Activated CD8-positive, alpha-beta memory T cell treated with anti-CD3 and anti-CD28 coated beads for 48 hours (primary cell): ENCODE results near the gene MMS22L.
A peak's percentile ranks its signal among the peaks of the same experiment; 100 is the strongest.

ENCODE experiments used
- DNase-seq, 3 experiments: peaks; one replicate each; pipeline ENCODE4 v3.0.0-alpha.2; 2020; ENCODE audit warnings: low read depth in 2 of 3, low spot score in 2 of 3

Gene MMS22L

GRCh38 chr6:97282726-97283617 is at the start of gene MMS22L:
Gene MMS22L, minus strand, starts transcription at chr6:97283216. Its CDS starts 739 bp downstream, at chr6:97282477.
- DNase-seq: peak; percentile 63 to 78 (median 70)

- DNase-seq: no peak
These were observed 39.8 kb upstream of the MMS22L start for GRCh38 chr6:97322811-97323210.

DNA sequence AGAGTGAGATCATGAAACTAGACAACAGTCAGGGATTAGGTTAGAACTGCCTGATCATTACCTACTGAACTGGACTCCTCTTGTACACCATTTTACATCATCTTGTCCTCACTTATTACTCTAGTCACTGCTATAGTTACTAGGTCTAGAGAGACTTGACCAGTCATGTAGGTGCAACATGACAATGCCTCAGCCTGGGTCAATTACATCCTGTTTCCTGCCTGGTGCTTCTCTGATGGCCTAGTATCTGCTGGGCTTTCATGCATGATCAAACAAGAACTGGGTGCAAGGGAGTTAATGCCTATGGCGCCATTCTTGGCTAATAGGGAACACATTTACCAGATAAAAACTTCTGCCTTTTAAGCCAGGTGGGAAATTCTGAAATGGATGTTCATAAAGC is 39.2 kb upstream of the MMS22L start:
- no peak for DNase-seq

DNA sequence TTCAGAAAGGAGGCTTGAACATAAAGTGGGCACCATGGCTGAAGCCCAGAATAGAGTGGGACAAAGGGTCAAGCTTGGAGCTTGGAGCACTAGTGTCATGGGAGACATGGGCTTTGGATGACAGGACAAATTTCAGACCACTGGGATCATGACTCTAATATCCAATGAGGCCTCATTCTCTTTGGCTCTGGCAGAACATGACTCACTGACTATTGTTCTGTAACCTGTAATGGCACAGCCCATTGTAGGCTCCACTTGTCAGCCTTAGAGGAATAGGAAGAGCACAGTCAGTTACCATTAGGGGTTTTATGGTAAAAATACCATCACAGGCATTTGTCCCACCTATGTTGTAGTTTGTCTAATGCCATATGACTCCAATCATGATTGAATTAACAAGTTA is 34.0 kb upstream of the MMS22L start:
- DNase-seq: no peak

DNA sequence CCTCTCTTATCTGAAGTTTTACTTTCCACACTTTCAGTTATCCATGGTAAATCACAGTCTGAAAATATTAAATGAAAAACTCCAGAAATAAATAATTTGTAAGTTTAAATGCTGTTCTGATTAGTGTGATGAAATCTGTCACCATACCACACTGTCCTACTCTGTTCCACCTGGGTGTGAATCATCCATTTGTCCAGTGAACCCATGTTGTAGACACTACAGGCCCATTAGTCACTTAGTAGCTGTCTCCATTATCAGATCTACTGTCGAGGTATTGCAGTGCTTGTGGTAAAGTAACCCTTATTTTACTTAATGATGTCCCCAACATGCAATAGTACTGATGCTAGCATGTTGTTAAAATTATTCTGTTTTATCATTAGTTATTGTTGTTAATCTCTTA is 29.2 kb upstream of the MMS22L start:
- DNase-seq: no peak

DNA sequence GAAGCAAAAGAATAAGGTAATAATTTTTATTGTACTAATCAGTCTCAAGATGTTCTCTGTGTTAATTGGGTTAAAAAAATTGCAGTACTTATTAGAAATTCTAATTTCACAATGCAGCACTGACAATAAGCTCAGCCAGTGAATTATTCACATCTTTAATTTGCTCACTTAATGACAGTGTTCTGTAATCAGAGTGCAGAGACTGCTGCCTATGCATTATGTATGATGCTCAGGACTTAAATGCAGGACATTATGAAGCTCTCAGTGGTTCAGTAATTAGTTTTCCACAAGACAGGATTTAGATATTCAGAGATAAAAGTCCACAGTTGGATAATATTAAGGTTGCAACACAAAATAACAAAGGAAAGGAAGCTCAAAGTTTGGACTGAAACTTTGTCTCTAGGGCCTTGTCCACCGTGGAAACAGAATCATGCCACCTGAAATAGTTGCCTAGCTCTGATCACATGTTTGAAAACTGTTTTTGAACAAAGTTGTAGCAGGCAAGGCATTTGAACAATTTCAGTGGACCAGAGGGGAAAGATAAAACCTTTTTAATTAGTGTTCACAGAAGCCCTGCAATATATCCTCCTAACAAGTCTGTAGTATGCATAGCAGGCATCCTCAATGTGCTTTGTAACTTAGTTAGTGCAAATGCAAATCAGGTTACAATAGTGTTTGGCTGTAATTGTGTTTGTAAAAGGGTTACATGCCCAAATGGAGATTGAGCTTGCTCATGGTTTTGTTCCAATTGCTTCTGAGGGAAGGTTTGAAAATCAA is 23.7 kb upstream of the MMS22L start:
- DNase-seq: no peak

DNA sequence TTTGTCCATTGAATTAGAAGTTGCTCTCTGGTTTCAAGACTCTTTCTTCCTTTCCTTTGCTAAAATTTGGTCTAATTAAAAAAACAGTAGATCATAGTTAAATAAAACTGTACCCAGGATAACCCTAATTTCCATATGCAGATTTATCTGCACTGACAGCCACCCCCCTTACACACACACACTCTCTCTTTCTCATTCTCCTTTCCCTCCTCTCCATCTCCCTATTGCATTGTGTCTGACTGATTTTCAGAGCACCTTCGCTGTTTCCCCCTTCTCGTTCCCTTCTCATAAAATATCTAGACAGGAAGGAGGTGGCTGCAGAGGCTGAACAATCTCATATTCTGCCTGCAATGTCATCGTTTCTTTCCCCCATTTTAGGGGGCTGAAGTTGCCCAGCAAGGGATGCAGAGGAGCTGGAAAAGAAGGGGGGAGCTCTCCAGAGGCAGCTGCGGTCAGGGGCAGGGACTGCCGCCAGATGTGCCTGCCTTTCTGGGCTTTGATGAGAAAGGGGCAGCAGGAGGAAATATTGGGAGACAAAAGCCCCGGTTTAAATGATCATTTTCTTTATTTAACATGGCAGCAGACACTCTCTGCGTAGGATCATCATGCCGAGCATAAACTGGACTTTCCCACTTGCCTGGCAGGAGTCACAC is 22.5 kb upstream of the MMS22L start:
- no peak for DNase-seq

- DNase-seq: no peak
These were observed 21.7 kb upstream of the MMS22L start for GRCh38 chr6:97304701-97305100.

- no peak for DNase-seq
These were observed 11.4 kb upstream of the MMS22L start for GRCh38 chr6:97294451-97294850.

- no peak for DNase-seq
These were observed 10.2 kb upstream of the MMS22L start for GRCh38 chr6:97293198-97293696.

- DNase-seq: no peak
These were observed 9.7 kb upstream of the MMS22L start for GRCh38 chr6:97292671-97293070.

GRCh38 chr6:97291896-97292295 is 8.9 kb upstream of the MMS22L start:
- no peak for DNase-seq

- no peak for DNase-seq
These were observed 6.3 kb upstream of the MMS22L start for GRCh38 chr6:97289332-97289731.

DNA sequence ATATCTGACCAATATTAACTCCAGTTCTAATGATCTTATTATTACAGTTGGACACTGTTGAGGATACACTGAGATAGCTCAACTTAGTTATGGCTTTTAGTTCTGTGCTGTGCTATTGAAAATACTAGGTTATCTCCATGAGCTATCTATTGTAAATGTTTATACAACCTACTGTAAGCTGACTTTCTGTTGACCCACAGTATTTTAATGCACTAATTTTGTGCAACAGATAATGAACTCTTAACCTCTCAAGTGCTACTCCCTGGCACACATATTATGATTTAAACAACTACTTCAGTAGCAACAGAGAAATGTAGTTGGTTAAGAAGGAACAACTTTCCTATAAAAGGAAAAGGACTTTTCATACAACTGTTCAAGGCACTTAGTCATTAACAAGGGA is 5.2 kb upstream of the MMS22L start:
- no peak for DNase-seq

DNA sequence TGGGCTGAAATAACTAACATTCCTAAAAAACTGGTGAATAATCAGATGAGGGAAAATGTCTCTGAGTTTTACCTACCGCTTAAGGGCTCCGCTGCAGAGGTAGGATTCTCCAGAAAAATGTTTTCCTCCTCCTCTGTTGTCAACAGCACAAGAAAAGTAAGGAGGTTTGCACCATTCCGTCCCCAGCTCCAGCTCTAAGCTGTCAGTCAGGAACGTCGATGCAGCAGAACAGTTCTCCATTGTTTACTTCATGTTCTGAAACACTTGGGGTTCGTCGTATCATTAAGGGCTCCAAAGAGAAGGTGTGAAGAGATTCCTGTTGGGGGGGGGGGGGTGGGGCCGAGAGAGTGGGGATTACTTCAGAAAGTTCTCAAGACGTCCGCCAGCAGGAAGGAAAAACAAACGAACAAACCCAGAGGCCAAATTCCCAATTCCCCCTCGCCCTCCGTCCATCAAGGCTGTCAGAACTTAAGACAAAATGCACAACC is 734 bp downstream of the MMS22L start:
- no peak for DNase-seq

DNA sequence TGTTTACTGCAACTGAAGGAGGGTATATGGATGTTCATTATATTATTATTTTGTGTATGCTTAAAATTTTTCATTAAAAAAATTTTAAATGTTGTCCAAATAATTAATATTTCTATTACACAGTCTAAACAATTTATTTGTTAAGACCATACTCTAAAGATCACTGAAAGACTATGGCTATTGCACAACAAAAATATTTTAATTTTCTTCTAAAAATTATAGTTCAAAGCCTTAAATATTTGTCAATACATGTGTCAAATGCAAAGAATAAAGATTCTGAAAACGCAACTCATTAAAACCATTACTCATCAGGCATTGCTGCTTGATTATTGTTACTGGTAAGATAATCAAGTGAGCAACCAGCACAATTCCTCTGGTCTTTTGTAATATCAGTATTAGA is 2.2 kb downstream of the MMS22L start:
- no peak for DNase-seq

DNA sequence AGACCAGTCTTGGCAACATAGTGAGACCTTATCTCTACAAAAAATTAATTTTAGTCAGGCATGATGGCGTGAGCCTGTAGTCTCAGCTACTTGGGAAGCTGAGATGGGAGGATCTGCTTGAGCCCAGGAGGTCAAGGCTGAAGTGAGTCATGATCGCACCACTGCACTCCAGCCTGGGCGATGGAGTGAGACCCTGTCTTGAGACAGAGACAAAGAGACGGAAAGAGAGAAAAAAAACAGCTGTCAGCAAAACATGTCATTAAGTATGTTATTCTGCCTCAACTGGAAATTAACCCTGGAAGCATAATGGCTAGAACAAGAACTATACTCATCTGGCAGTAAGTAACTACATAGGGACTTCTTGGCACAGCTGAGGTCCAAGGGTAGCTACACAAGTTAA is 7.2 kb downstream of the MMS22L start:
- no peak for DNase-seq

DNA sequence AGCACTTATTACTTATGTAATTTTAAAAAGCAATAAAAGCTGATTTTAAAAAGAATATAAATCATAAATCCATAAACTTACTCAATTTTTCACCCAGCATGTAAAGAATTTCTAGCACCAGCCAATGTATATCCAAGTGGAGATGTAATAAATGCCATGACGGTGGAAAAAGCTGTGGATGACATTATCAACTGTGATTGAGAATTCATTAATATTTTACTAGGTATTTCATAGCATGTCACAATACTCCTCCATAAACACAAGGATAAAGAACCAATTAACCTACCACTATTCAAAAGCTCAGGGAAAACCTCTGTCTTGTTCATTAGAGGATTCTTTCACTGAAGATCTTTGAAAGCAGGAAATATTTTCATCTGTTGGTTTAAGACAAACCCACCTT is 13.2 kb downstream of the MMS22L start:
- no peak for DNase-seq

DNA sequence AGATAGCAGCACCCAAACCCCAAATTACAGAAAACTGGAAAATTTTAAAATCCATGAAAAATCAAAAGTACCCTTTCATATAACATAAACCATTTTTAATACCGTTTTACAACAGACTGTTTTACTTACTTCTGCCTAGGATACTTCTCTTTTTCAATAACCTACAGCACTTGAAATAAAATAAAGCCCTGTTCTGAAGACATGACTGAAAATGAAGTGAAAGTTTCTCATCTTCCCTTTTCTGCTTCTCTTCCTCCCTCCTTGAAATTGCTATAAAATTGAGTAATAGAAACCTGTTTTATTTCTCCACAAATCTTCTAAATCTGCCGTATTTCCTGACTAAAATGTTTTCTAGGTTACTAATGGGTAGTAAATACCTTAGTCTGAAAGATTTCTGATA is 20.3 kb downstream of the MMS22L start:
- DNase-seq: no peak

DNA sequence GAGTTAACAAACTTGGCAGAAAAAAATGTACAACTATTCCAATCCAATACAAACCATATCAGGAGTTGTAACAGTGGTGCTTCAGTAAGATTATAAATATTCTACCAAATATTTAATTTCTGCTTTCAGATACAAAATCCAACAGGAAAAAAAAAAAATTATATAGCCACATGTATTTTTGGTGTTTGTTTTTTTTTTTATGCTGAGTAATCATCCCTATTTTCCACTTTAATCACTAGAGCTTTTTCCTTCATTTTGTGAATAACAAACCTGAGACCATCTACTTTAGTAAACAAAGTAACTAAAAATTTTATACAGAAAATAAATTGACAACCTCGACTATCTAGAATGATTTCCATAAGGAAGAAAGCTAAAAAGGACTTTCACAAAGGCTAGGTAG is 36.2 kb downstream of the MMS22L start:
- no peak for DNase-seq

DNA sequence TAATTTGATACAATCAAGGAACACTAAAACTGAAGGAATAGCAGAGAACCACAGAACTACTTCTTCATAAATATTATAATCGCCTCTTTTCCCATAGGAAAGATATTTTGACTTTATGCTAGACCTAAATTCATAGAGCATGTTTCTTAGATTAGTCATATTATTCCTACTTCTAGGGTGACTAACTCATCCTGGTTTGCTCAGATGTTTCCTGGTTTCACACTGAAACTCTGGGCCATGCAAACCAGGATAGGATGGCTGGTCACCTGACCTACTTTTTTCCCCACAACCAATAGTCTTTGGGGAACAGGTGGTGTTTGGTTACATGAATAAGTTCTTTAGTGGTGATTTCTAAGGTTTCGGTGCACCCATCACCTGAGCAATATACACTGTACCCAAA is 42.8 kb downstream of the MMS22L start:
- no peak for DNase-seq

DNA sequence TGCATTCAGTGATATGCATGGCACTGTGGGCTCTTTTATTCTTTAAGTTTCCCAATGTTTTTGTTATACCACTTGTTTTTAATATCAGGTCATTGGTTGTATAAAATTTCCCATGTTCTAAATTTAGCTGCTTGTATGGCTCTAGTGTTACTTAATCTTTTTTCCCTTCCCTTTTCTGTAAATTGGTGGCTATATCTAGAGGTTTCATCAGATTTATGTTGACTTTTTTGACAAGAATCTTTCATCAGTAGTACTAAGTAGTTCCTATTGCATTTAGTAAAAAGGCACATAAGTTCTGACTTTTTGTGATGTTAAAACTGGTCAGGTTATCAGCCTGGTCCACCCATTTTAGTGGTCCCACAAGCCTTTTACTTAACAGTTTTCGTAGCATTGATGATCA is 51.1 kb downstream of the MMS22L start:
- no peak for DNase-seq
